G401 (cell line): ENCODE data around the gene BRME1. TPM values are rescaled to one million over a fixed set of nuclear protein-coding genes. Genes with fewer than 3 reads are reported as not detected.

Experiments
- DNase-seq: peaks from one replicate; pipeline ENCODE4 v3.0.0-alpha.2; 2015; ENCODE audit warnings: low spot score
- in situ Hi-C: cut with HindIII; loops from 2 replicates; pipeline ENCODE4 v1.10.0; 2016; ENCODE audit warnings: low sequenced_read_pairs, mixed read lengths
- total RNA-seq: library from RNA; depleted of rRNA; stranded (reverse); fragments of >200 nt; shearing (Covaris generic); gene quantifications from 2 replicates; pipeline ENCODE4 v1.2.3, GENCODE V29; 2014; rRNA removed

Gene BRME1
- total RNA-seq, 1 experiment from 2014 or later: 6.6 TPM

- no peak for DNase-seq
- in situ Hi-C loops: no loop called here
Observed at GRCh38 chr19:13839130-13839937, 66.6 kb downstream of the BRME1 start.

GRCh38 chr19:13838435-13839129, 67.3 kb downstream of the BRME1 start:
- in situ Hi-C loops: no loop called here

GRCh38 chr19:13835791-13836723, 69.9 kb downstream of the BRME1 start:
- DNase-seq: no peak
- in situ Hi-C loops: no loop called here

More at GRCh38 chr19:13838435-13839129, 67.3 kb downstream of the BRME1 start:
- DNase-seq: no peak

GRCh38 chr19:13834244-13835069, 71.5 kb downstream of the BRME1 start:
- peak; percentile 45 for DNase-seq
- in situ Hi-C loops: no loop called here

GRCh38 chr19:13833330-13834243, 72.3 kb downstream of the BRME1 start:
- peak; percentile 90 for DNase-seq
- in situ Hi-C loops: no loop called here

Other genes starting within 250 kb of the BRME1 start
- 9.0 and 15.3 TPM in 2 replicates for gene MRI1, start 141.6 kb downstream of the BRME1 start, total RNA-seq
- 132 and 158 TPM in 2 replicates for gene C19orf53, start 131.7 kb downstream of the BRME1 start, total RNA-seq
- 5.2 and 8.1 TPM in 2 replicates for gene ZSWIM4, start 110.7 kb downstream of the BRME1 start, total RNA-seq
- 3.0 and 6.3 TPM in 2 replicates for gene NANOS3, start 29.0 kb downstream of the BRME1 start, total RNA-seq
- gene CC2D1A, start 84 bp upstream of the BRME1 start, total RNA-seq: 11.9 and 17.5 TPM in 2 replicates
- 0.92 TPM in 1 of 2 replicates, not detected in the other for gene PODNL1, start 32.3 kb upstream of the BRME1 start, total RNA-seq
- 33.2 and 38.2 TPM in 2 replicates for gene DCAF15, start 46.4 kb upstream of the BRME1 start, total RNA-seq
- gene RFX1, start 100.2 kb upstream of the BRME1 start, total RNA-seq: 1.8 and 6.0 TPM in 2 replicates
- gene RLN3, start 122.0 kb upstream of the BRME1 start, total RNA-seq: not detected in 2 replicates
- 28.1 and 32.5 TPM in 2 replicates for gene IL27RA, start 125.6 kb upstream of the BRME1 start, total RNA-seq
- 14.8 and 23.1 TPM in 2 replicates for gene PALM3, start 156.0 kb upstream of the BRME1 start, total RNA-seq
- gene MISP3, start 166.7 kb upstream of the BRME1 start, total RNA-seq: 2.8 and 4.6 TPM in 2 replicates
- gene C19orf67, start 179.7 kb upstream of the BRME1 start, total RNA-seq: not detected in 2 replicates
- gene SAMD1, start 184.6 kb upstream of the BRME1 start, total RNA-seq: 162 and 188 TPM in 2 replicates
- 31.8 and 37.7 TPM in 2 replicates for gene PRKACA, start 211.6 kb upstream of the BRME1 start, total RNA-seq
- gene ASF1B, start 230.5 kb upstream of the BRME1 start, total RNA-seq: 108 and 120 TPM in 2 replicates